GM23248 (cell line): ENCODE measurements around the gene UPF3B.
"Not testable (repeated sequence)": the region's sequence is repeated elsewhere in the genome, so short reads cannot be mapped to it uniquely, and the experiment has no call there.

Experiments used
- EZH2 ChIP-seq: fragments of 200-600 bp; sonication (generic); IDR thresholded peaks from 2 replicates; pipeline ENCODE4 v1.6.1; 2018; ENCODE audit warnings: antibody characterized with exemption, mild to moderate bottlenecking; ENCODE audit not compliant: insufficient read depth, poor library complexity, severe bottlenecking
- EZH2phosphoT487 ChIP-seq: fragments of 200-600 bp; sonication (generic); IDR thresholded peaks from 2 replicates; pipeline ENCODE4 v1.6.1; 2018; ENCODE audit warnings: antibody characterized with exemption, moderate library complexity, mild to moderate bottlenecking, low read depth; ENCODE audit not compliant: insufficient read depth

DNA sequence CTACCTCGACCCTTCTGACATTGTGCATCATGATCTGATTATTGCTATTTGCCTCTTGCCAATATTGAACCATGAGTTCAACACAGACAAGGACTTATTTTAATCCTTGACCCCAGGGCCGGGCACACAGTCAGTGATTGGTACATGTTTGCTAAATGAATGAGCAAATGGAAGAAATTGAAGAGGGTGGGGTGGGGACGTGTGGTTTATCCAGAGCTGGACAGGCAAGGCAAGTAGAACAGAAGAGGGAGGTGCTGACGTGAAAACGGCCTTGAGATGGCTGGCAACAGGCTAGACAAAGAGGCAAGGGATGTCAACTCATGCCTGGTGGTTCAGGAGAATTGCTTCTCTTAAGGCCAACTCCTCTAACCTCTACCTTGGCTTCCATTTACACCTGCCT, 28.5 kb downstream of the UPF3B start:
- TF ChIP-seq EZH2phosphoT487, EZH2: not testable (repeated sequence)
